ENCODE results near the gene C7orf33.
"Not testable (repeated sequence)": the region's sequence is repeated elsewhere in the genome, so short reads cannot be mapped to it uniquely, and the experiment has no call there.

C7orf33 gene

GRCh38 chr7:148590471-148590870, at the start of gene C7orf33:
C7orf33 (plus strand) TSS chr7:148590766; CDS start chr7:148590926, 160 bp downstream.
- DNase-seq, result no peak

- DNase-seq, result no peak
Measured at GRCh38 chr7:148541891-148542504, 48.6 kb upstream of the C7orf33 start.

- no peak for DNase-seq
Measured at GRCh38 chr7:148543302-148543701, 47.3 kb upstream of the C7orf33 start.

- no peak for DNase-seq
Measured at GRCh38 chr7:148545172-148545571, 45.4 kb upstream of the C7orf33 start.

- DNase-seq, result no peak
Measured at GRCh38 chr7:148545932-148546331, 44.6 kb upstream of the C7orf33 start.

GRCh38 chr7:148546857-148547256, 43.7 kb upstream of the C7orf33 start:
- DNase-seq, result no peak

GRCh38 chr7:148547951-148548350, 42.6 kb upstream of the C7orf33 start:
- no peak for DNase-seq

GRCh38 chr7:148553979-148554378, 36.6 kb upstream of the C7orf33 start:
- no peak for DNase-seq

GRCh38 chr7:148556892-148557291, 33.7 kb upstream of the C7orf33 start:
- DNase-seq, result no peak

- DNase-seq, result no peak
Measured at GRCh38 chr7:148558914-148559313, 31.7 kb upstream of the C7orf33 start.

GRCh38 chr7:148561099-148561498, 29.5 kb upstream of the C7orf33 start:
- DNase-seq, result no peak

- DNase-seq, result no peak
Measured at GRCh38 chr7:148563583-148564274, 26.8 kb upstream of the C7orf33 start.

GRCh38 chr7:148564275-148564951, 26.2 kb upstream of the C7orf33 start:
- peak; percentile 9 for DNase-seq

GRCh38 chr7:148566736-148567135, 23.8 kb upstream of the C7orf33 start:
- no peak for DNase-seq

- no peak for DNase-seq
Measured at GRCh38 chr7:148567524-148567923, 23.0 kb upstream of the C7orf33 start.

GRCh38 chr7:148570510-148570909, 20.1 kb upstream of the C7orf33 start:
- no peak for DNase-seq

- DNase-seq, result not testable (repeated sequence)
Measured at GRCh38 chr7:148570973-148571372, 19.6 kb upstream of the C7orf33 start.

- DNase-seq, result no peak
Measured at GRCh38 chr7:148571381-148571780, 19.2 kb upstream of the C7orf33 start.

- no peak for DNase-seq
Measured at GRCh38 chr7:148572067-148572522, 18.5 kb upstream of the C7orf33 start.

- not testable (repeated sequence) for DNase-seq
Measured at GRCh38 chr7:148573581-148573980, 17.0 kb upstream of the C7orf33 start.

- DNase-seq, result peak; percentile 72
Measured at GRCh38 chr7:148575640-148576411, 14.7 kb upstream of the C7orf33 start.

- no peak for DNase-seq
Measured at GRCh38 chr7:148579366-148579765, 11.2 kb upstream of the C7orf33 start.

- no peak for DNase-seq
Measured at GRCh38 chr7:148580446-148580845, 10.1 kb upstream of the C7orf33 start.
